HG03159 (cell line): ENCODE data around the gene NAPA.
"Not testable (repeated sequence)": the region's sequence is repeated elsewhere in the genome, so short reads cannot be mapped to it uniquely, and the experiment has no call there.

Source experiments
- ATAC-seq: cut with Tn5 transposase; IDR thresholded peaks from one replicate; pipeline ENCODE4 v1.9.1; 2021; ENCODE audit warnings: mild to moderate bottlenecking, moderate library complexity; ENCODE audit not compliant: unreplicated experiment

Gene NAPA

DNA sequence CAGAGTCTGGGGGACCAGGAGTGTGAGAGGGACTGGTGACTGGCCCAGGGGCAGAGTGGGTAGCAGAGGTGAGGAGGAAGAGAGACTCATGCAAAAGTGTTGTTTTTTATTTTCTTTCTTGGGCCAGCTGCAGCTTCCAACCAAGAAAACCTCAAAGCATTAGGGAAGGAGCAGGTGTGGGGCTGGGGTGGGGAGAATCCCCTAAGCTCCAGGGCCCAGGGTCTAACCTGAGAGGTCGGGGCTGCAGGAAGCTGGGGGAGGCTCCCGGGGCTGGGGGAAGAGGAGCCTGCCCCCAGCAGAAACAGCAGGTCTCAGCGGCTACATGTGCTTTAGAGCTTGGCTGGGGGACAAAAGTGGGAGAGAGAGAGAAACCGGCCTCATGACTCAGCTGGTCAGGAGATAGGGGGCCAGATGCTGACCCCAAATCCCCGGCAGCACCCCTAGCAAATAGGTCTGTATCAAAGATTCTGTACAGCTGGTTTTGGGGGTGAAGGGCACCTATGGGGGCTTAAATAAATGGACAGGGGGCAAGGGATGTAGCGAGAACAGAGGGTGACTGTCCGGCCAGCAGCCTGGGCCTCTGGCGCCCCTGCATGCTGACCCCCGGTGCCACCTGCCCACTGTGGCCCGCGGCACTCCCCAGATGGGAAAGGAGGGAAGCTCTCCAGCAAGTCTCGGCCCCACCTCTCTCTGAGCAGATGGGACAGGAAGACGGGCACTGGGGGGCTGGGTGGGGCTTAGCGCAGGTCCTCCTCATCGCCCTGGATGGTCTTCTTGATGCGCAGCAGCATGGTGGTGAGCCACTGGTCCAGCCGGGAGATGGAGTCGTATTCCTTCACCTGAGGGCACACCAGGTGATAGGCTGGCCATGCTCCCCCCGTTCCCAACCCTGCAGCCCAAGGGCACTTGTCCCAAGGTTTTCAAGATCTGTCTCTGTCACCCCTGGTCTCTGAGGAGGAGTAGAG lies 27.0 kb downstream of the NAPA start:
- no peak for ATAC-seq

DNA sequence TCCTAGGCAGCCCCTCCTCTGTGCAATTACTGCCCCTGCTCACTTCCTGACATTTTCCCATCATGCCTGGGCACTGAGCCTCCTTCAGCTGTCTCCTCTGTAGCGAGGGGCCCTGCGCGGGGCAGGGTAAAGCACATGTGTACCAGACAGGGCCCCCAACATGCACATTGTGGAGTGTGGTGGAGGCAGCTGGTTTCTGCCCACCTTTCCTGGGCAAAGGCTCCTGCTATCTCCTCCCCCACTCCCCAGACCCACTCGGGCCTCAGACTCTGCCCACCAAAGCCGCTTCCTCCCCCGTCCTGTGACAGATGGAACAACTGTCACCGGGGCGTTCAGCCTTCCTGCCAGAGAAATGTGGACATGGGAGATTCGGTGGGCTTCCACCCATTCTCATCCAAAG lies 28.0 kb downstream of the NAPA start:
- ATAC-seq, result no peak

DNA sequence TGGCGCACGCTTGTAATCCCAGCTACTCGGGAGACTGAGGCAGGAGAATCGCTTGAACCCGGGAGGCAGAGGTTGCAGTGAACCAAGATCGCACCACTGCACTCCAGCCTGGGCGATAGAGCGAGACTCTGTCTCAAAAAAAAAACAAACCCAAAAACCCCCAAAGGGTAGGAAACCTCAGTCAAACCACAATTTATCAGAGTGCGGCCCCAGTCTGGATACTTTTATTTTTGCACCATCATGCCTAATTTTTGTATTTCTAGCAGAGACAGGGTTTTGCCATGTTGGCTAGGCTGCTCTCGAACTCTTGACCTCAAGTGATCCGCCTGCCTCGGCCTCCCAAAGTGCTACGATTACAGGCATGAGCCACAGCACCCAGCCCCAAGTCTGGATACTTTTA lies 28.6 kb downstream of the NAPA start:
- not testable (repeated sequence) for ATAC-seq

DNA sequence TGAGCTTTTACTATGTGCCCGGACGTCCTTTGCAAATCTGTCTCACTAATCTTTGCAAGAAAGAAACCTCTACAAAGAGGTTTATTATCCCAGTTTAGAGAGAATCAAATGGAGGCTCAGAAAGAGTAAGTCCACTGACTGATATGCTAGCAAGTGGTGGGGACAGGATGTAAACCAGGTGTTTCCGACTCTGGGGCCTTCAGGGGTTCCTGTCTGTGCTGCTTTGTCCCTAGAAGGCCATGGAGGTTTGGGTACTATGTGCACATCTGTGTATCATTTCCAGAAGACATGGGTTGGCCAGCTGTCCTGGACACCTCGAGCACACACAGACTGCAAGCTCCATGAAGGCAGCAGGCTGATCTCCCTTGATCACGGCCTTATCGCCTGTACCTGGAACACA lies 29.7 kb downstream of the NAPA start:
- ATAC-seq, result no peak

DNA sequence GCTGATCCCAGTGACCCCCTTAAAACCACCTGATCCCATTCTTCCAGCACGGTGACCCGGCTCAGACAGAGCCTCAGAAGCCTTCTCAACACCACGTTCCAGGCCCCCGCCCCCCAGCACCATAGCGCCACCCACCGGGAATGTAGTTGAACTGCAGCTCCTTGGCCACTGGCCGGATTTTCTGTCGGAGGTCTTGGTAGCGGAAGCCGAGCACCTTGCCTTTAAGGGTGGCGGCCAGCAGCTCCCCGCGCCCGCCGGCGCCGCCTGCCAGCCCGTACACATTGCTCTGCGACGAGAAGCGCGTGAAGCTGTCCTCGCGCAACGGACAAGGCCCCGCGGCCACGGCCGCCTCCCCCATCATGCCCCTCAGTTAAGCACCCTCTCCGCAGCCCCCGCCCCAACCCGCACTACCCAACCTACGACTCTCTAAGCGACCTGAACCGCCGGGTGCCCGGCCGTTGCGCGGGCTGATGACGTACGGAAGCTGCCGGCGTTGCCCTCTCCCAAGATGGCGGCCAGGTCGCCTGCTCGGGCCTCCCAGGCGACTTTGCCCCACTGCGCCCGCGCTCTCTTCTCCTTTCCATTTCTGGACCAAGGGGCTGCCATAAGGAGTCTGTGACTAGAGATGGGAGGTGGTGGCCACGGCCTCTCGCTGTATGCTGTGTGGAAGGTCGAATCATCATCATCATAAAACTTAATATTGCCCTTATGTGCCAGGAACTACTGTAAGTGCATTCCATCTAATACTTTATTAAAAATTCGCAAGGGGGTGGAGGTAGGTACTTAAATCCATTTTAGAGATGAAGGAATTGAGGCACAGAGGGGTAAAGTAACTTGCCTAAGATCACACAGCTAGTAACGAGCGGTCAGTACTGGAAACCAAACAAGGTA lies 30.8 kb downstream of the NAPA start, which contains the start of gene KPTN:
Gene KPTN (minus strand): TSS at position 420 of the 891 bp plus-strand sequence. CDS start 59 bp downstream, at position 361.
- peak; percentile 71 for ATAC-seq

DNA sequence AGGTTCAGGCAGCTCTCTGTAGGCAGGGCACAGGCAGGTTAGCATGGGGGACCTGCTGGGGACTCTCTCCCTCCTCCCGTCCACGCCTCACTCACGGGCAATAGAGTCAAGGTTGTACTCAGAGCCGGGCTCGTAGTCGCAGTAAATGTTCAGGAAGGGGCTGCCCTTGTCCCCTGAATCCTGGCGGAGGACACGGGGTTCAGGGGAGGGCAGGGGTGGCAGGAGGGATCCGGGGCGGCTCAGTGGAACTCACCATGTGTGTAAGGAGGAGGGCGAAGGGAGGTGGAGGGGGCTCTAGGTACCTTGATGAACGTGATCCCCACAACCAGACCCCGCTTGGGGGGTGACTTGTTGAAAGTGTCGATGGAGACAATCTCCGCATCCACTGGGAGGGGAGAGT lies 31.7 kb downstream of the NAPA start:
- no peak for ATAC-seq

DNA sequence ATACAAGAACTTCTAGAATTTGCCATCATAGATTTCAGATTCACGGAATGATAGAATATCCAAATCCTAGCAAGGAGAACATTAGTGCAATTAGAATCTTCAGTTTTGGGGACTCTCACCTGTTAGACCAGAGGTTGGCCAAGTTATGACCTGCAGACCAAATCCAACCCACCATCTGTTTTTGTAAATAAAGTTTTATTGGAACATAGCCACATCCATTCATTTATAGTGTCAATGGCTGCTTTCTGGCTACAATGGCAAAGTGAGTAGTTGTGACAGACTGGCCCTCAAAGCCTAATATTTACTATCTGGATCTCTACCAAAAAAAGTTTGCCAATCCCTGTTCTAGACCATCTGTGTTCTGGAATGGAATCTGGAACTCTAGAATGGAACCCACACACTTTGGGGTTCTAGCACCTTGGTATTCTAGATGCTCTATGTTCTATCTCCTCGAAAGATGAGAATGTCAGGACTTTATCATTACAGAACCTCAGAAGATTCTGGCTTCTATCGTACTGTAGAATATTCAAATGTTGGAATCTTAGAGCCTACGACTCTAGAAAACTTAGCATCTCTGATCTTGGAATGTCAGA lies 33.3 kb downstream of the NAPA start:
- ATAC-seq, result no peak

DNA sequence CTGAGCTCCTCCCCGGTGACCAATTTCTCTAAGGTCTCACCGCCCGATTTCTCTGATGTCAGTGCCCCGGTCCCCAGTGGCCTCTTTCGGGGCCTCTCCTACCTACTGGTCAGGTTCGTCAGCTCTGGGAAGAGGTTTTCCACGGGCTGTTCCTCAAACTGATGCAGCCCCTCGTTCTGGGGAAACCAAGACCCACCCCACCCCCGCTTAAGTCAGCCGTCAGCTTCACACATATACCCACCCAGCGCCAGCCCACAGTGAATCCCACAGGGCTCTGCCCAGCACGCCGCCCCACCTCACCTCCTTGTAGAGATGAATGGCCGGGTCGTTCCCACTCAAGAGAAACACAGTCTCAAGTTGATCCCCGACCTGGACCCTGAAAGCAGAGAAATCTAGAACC lies 34.2 kb downstream of the NAPA start:
- no peak for ATAC-seq

DNA sequence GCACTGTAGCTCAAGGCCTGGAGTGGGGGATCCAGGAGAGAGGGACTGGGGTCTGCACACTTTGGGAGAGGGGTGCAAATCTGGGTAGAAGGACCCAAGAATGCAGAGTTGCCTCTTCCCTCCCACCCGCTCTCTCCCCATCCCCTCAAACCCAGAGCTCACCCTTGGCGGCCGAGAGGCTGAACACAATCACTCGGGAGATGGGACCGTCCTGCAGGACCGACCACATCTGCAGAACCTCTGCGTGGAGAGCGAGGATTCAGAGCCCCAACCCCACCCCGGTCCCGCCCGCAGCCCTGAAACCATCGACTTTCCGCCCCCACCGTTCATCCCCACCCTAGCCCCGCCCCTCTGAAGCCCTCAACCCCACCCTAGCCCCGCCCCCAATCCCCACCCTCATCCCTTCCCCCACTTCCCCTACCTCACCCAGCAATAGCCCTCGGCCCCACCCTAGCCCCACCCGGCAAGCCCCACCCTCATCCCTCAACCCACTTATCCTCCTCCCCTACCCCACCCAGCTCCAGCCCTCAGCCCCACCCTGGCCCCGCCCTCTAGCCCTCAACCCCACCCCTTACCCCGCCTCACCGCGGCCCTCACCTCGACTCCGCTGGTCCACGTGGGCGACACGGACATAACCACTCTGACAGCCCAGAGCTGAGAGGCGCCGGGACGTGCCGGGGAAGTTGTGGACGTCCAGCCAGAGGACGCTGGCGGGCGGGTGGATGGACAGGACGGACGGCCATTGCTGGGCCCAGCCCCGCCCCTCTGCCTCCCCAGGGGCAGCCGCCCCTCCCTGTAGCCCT lies 35.0 kb downstream of the NAPA start:
- no peak for ATAC-seq

DNA sequence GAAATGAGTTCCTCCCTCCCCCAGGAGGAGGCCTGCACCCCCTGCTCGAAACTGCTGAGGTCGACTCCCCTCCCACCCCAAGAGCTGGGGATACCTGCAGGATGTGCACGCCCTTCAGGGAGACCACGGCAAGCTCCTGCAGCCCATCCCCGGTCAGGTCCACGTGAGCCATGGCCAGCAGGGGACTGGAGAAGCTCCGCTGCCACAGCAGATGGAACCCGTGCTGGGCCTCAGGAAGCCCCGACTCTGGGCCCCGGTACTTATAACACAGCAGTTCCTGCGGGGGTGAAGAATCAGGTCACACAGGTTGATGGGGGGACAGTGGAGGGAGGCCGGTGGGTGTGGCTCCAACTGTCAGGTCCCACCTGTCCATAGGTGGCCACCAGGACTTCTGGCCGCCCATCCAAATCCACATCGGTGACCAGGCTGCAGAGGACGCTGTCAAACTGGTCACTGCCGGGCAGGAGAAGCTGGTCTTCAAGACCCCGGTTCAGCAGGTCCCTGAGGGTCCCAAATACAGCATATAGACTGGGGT lies 38.4 kb downstream of the NAPA start:
- no peak for ATAC-seq

DNA sequence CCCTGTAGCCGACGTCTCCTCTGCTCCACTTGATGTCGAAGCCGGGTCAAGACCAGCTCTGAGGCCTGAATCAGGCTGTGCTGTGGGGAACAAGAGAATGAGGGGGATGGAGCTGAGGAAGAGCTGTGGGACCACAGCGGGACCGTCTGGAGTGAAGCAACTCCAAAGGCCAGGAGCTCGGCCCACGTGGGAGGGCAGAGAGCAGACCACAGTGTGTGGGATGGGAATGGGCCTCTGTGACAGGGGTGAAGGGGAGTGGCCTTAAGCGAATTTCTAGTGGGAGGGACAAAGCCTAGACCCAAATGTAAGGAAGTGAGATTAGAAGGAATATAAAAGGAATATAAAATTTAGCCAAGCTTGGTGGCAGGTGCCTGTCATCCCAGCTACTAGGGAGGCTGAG lies 39.4 kb downstream of the NAPA start:
- ATAC-seq, result no peak

DNA sequence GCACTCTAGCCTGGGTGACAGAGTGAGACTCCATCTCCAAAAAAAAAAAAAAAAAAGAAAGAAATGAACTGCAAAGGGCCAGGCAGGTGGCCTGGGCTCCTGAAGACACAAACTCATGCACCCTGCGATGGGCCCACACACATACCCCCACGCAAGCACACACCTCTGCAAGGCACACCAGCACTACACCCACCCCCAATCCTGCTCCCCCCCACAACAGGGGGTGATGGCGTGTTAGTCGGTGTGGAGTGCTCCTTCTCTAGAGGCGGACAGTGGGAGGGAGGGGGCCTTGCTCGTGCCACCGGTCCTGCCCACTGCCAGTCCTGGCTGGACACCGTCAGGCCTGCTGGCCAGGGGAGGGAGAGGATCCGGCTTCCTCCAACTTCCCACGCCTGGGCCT lies 41.5 kb downstream of the NAPA start:
- ATAC-seq, result no peak

DNA sequence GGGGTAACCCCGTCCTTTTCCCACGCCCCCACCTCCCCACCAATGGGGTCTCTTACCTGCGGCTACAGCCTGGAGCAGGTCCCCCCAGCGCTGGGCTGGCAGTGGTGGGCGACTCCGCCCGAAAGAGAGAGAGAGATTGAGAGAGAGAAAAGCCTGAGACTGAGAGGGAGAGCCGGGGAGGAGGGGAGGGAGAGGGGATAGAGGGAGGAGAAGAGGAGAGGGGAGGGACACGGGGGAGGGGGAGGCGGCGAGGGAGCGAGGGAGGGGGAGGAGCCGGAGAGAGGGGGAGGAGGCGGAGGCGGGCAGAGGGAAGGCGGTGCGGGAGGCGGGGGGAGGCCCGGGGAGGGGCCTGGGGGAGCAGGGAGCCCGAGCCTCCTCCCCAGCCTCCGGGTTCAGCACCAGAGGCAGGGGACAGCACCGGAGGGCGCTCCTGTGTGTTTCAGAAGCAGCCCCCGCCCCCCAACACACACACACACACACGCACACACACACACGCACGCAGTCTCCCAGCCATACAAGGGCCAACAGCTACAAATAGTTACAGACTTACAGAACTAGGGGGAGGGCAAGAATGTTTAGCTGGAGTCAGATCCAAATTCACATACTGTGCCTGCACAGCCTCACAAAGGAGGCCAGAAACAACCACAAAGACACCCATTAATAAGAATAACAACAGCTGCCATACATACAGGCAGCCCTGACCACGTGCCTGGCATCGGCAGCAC lies 43.0 kb downstream of the NAPA start, which contains the start of gene SLC8A2:
Gene SLC8A2 (minus strand): TSS at position 161 of the 725 bp plus-strand sequence. CDS start 5,490 bp downstream, outside the sequence.
- ATAC-seq, result no peak

DNA sequence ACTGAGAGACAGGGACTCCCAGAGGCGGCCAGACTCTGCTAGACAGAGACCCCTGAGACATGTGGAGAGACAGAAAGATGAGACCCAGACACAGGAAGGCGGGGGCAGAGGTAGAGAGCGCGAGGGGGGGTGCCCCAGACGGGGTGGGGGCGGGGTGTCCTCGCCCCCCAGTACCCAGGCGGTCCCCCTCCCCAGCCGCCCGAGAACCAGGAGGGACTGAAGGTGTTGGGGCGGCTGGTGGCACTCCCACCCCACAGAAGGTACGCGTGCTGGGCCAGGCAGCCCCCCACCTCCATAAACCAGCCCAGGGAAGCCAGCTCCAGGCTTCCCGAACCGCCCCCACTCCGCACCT lies 43.5 kb downstream of the NAPA start:
- no peak for ATAC-seq

DNA sequence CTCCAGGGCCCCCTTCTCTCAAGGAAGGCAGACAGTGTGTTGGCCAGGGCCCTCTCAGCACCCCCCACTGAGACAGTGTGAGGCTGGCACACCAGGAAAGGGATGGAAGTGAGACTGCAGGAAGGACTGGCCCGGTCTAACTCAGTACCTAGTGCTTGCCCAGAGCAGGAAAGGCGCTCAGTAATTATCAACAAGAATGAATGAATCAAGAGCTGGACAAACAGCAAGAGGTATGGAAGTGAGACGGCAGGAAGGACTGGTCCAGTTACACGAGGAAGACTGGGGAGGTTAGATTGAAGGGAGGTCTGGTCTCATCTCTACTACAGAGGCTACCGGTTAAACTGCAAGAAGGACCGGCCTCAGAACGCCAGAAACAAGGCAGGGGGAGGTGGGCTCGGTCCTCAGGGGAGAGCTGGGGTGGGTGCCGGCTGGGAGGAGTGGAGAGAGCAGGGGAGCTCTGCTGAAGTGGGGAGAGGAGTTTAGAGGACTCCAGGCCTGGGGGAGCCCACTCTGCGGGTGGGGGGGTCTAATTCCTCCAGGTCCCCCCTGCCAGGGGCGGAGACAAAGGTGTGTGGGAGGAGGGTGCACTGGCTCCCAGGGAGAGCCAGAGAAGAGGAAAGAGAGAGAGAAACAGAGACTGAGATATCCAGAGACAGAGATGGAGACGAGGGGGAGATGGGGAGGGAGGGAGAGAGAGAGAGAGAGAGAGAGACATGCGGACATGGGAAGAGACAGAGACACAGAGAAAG lies 44.2 kb downstream of the NAPA start:
- ATAC-seq, result no peak

DNA sequence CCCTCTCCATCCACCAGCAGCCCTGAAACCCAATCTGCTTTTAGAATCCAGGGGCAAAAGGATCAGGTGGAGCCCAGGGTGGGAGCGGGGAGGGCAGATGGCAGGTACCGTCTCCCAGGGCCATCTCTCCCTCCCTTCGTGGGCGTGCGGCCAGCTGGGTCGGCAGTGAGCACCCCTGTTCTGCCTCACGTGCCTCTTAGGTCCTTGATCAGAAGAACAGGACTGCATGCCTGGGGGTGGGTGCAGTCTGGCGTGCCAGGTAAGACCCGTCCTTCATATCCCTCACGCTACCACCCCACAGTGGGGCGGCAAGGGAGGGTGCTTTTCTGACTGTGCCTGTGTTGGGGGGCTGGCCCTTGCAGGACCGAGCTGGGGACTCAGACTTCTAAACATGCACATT lies 45.1 kb downstream of the NAPA start:
- ATAC-seq, result no peak

DNA sequence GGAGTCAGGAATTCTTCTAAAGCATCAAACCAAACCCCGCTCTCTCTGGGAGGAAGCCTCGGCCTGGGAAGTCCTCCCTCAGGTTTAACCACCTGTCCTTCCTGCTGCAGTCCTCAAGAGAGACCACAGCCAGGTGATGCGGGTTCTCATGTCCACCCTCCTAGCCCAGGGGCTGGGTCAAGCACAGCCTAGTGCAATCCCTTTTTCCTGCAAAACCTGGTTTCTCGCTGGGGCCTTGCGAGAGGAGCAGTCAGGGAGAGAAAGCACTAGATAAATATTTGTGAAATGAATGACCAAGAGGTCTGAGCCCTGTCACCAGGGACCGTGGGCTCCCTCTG lies 45.5 kb downstream of the NAPA start:
- no peak for ATAC-seq

DNA sequence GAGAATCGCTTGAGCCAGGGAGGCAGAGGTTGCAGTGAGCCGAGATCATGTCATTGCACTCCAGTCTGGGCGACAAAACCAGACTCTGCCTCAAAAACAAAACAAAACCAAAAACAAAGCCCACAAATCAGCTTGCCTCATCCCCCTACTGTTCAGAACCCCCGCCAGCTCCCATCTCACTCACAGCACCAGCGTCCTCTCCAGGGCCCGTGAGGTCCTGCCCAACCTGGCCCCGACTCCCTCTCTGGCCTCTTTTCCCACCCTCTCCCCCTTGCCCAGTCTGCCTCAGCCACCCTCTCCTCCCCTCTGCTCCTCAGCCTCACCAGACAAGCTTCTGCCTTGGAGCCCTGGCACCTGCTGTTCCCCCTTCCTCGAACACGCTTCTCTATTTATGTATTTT lies 46.9 kb downstream of the NAPA start:
- no peak for ATAC-seq

DNA sequence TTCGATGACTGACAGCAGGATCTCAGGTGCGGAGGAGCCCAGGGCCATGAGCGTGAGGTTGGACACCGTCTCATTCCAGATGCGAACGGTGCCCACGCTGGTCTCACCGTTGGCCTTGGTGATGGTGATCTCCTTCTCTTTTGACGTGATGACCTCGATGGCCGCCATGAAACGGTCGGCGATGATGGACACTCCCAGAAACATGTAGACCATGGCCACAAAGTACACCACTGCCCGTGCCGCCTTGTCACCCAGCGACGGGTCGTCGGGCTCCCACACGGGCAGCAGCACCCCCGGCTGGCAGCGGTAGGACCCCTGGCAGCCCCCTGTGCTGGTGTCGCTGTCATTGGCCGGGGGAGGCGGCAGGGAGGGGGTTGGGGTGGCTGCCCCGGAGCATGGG lies 48.9 kb downstream of the NAPA start:
- no peak for ATAC-seq
